ENCODE measurements around the gene RTN1. TPM values are rescaled to one million over a fixed set of nuclear protein-coding genes. Genes with fewer than 3 reads are reported as not detected.

Gene RTN1
- total RNA-seq, 1 donor from 2014 or later = not detected

DNA sequence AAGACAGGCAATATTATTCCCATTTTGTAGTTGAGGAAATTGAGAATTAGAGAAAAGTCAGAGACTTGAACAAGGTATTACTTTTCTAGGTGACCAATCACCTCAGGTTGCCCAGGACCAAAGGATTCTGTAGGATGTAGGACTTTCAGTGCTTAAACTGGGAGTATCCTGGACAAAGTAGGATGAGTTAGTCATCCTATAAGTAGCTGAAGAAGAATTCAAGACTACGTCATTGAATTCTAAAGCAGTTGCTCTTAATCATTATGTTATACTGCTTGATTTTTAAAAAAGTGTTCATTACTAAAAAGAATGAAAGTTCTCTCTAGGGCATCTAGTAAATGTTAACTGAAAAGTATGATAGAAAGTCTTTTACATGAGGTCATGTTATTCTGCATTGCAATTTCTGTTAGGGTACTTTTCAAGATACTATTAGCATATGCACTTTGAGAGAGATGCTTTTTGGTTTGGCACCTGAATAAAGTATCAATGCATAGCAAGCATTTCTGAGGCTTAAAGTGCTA, 101.7 kb downstream of the RTN1 start:
- H3K36me3 ChIP-seq (ENCODE audit: control insufficient read depth, insufficient read depth, low read length) = no peaks in the 10 kb centered on the region
- FAIRE-seq (no peak), DNase-seq (ENCODE audit: low read depth) (peak; percentile 11)
- H3K27me3 ChIP-seq (ENCODE audit: control insufficient read depth, insufficient read depth, low read length) = no peaks in the 10 kb centered on the region
- TF ChIP-seq, protein P1, sequence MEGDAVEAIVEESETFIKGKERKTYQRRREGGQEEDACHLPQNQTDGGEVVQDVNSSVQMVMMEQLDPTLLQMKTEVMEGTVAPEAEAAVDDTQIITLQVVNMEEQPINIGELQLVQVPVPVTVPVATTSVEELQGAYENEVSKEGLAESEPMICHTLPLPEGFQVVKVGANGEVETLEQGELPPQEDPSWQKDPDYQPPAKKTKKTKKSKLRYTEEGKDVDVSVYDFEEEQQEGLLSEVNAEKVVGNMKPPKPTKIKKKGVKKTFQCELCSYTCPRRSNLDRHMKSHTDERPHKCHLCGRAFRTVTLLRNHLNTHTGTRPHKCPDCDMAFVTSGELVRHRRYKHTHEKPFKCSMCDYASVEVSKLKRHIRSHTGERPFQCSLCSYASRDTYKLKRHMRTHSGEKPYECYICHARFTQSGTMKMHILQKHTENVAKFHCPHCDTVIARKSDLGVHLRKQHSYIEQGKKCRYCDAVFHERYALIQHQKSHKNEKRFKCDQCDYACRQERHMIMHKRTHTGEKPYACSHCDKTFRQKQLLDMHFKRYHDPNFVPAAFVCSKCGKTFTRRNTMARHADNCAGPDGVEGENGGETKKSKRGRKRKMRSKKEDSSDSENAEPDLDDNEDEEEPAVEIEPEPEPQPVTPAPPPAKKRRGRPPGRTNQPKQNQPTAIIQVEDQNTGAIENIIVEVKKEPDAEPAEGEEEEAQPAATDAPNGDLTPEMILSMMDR (IDR thresholded peaks at IDR 0.05; ENCODE audit: insufficient read depth, low read length, severe bottlenecking) = no peak
- no peak overlapping the region for H3K4me3 ChIP-seq (ENCODE audit: low read depth, low read length)

DNA sequence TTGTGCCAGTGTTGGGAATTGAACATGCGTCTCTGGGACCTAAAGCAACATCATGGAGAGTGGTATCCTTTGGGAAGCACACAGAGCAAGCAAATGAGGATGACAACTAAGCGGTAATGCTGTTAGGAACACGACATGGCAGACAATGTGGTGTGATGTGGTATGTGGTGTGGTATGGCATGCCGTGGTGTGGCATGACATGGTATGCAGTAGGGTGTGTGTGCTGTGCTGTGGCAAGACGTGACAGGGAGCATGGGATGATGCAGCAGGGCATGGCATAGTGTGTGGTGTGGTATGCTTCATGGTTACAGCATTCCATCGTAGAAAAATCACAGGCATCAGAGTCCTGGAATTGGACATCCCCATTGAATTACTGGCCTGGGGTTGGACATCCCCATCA, 108.7 kb downstream of the RTN1 start:
- H3K27me3 ChIP-seq (ENCODE audit: control insufficient read depth, insufficient read depth, low read length) = no peaks in the 10 kb centered on the region

DNA sequence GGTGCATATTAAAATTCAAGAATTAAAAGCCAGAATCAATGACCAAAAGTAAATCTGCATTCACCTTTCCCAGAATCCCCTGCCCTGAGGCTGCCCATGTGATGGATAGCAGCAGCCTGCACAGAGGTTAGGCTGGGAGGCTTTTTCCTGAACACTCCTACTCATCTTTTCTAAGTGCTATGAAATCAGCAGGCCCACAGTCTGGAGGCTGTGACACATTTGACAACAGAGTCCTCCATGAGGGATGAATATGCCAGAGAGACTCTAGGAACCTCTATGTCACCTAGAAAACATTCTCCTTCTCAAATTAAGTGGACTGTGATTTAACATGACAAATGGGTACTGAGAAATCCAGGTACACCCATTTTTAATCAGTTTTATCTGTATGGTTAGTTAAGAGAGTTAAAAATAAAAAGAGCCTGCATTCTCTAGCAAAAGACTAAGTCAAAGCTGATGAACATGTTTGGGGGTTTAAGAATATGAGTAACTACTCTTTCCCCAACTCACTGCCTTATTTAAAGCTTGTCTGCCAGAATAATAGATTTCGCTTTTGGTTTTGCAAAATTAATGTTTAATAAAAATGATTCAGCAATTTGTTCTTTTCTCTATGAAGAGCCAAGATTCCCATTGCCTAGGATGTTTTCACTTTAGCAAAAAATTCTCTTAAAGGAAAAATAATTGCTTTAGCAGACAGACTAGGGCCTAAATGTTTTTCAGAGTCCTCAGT, 115.0 kb downstream of the RTN1 start:
- no peaks in the 10 kb centered on the region for H3K27me3 ChIP-seq (ENCODE audit: control insufficient read depth, insufficient read depth, low read length)
- no peaks in the 10 kb centered on the region for H3K36me3 ChIP-seq (ENCODE audit: control insufficient read depth, insufficient read depth, low read length)
- H3K4me3 ChIP-seq (ENCODE audit: low read depth, low read length) = no peak overlapping the region
- FAIRE-seq (no peak), DNase-seq (ENCODE audit: low read depth) (no peak)
- TF ChIP-seq, protein P1 (IDR thresholded peaks at IDR 0.05; ENCODE audit: insufficient read depth, low read length, severe bottlenecking) = no peak

More for the DNA sequence above, 108.7 kb downstream of the RTN1 start:
- Histone ChIP-seq H3K36me3 (ENCODE audit: control insufficient read depth, insufficient read depth, low read length) (no peaks in the 10 kb centered on the region), H3K4me3 (ENCODE audit: low read depth, low read length) (no peak overlapping the region)
- FAIRE-seq = peak; percentile 13
- TF ChIP-seq, protein P1 (IDR thresholded peaks at IDR 0.05; ENCODE audit: insufficient read depth, low read length, severe bottlenecking) = no peak
- no peak for DNase-seq (ENCODE audit: low read depth)

DNA sequence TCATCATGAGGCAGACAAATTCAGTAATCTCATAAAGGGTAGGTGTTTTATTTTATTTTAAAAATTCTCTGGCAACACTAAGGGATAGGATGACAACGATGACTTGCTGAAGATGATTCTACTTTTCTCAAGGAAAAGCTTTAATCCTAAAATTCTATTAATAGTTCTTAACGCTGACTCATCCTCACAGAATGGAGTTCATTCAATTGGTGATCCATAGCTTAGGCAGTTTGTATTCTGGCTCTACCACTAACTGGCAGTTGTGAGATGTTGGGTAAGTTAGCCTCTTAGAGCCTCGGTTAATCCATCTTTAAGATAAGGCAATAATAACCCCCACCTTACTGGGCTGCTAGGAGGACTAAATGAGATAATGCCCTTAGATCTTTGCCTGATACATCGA, 116.3 kb downstream of the RTN1 start:
- no peaks in the 10 kb centered on the region for H3K36me3 ChIP-seq (ENCODE audit: control insufficient read depth, insufficient read depth, low read length)
- no peak overlapping the region for H3K4me3 ChIP-seq (ENCODE audit: low read depth, low read length)
- no peaks in the 10 kb centered on the region for H3K27me3 ChIP-seq (ENCODE audit: control insufficient read depth, insufficient read depth, low read length)
- DNase-seq (ENCODE audit: low read depth) = peak; percentile 6
- no peak for FAIRE-seq
- TF ChIP-seq, protein P1 (IDR thresholded peaks at IDR 0.05; ENCODE audit: insufficient read depth, low read length, severe bottlenecking) = no peak

GRCh38 chr14:59753512-59753911, 117.1 kb downstream of the RTN1 start:
- TF ChIP-seq, protein P1 (IDR thresholded peaks at IDR 0.05; ENCODE audit: insufficient read depth, low read length, severe bottlenecking) = no peak
- Histone ChIP-seq H3K27me3 (ENCODE audit: control insufficient read depth, insufficient read depth, low read length) (no peaks in the 10 kb centered on the region), H3K36me3 (ENCODE audit: control insufficient read depth, insufficient read depth, low read length) (no peaks in the 10 kb centered on the region), H3K4me3 (ENCODE audit: low read depth, low read length) (no peak overlapping the region)
- no peak for DNase-seq (ENCODE audit: low read depth)
- no peak for FAIRE-seq
